Chondrocyte (in vitro differentiated cells): ENCODE data around the gene KIAA1217. TPM values are rescaled to one million over a fixed set of nuclear protein-coding genes. Genes with fewer than 3 reads are reported as not detected.

Source experiments
- DNase-seq: peaks from one replicate; pipeline ENCODE4 v3.0.0; 2021; ENCODE audit warnings: mixed read lengths, low spot score
- H3K27ac Mint-ChIP-seq: one replicate; pipeline ENCODE4 v1.8.0; 2021; ENCODE audit warnings: mild to moderate bottlenecking, moderate library complexity, mixed read lengths; ENCODE audit not compliant: unreplicated experiment
- H3K27me3 Mint-ChIP-seq: 2 replicates; pipeline ENCODE4 v1.8.0; 2021; ENCODE audit warnings: low read depth, mixed read lengths
- H3K36me3 Mint-ChIP-seq: 2 replicates; pipeline ENCODE4 v1.8.0; 2021; ENCODE audit warnings: low read depth, mixed read lengths
- H3K4me1 Mint-ChIP-seq: 2 replicates; pipeline ENCODE4 v1.8.0; 2021; ENCODE audit warnings: low read depth, mild to moderate bottlenecking, mixed read lengths
- H3K4me3 Mint-ChIP-seq: one replicate; pipeline ENCODE4 v1.8.0; 2021; ENCODE audit warnings: mild to moderate bottlenecking, moderate library complexity, mixed read lengths; ENCODE audit not compliant: unreplicated experiment
- H3K9me3 Mint-ChIP-seq: 2 replicates; pipeline ENCODE4 v1.8.0; 2021; ENCODE audit warnings: low read depth, mixed read lengths
- total RNA-seq: library from RNA; stranded (reverse); gene quantifications from 3 replicates; pipeline ENCODE4 v1.2.1, GENCODE V29; 2021
- TF ChIP-seq, protein P1 (sequence below): fragments of 200-600 bp; sonication (generic); IDR thresholded peaks from 2 replicates; pipeline ENCODE4 v1.5.0; 2021; ENCODE audit warnings: antibody characterized with exemption, mild to moderate bottlenecking, moderate library complexity

KIAA1217 gene
- total RNA-seq, 1 donor from 2014 or later = 13.2 TPM

DNA sequence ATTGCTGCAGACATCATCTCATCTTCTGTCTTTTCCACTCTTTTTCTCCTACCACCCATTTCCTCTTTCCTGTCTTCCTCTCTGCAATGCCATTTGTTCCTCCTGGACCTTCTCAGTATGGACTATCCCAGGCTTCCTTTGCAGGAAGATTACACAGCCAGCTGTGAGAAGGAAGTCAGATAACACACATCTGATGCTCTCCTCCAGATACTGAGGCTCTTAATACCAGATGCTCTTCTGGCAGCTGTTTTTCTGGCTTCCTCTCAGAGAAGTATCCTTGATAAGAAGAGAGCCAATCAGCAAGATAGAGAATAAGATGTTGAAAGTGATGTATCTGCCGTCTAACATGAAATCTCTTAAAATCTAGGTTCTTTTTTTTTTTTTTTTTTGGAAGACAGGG is 14.4 kb downstream of the KIAA1217 start:
- H3K4me3 Mint-ChIP-seq = no peak overlapping the region
- no peak for DNase-seq
- TF ChIP-seq, protein P1, sequence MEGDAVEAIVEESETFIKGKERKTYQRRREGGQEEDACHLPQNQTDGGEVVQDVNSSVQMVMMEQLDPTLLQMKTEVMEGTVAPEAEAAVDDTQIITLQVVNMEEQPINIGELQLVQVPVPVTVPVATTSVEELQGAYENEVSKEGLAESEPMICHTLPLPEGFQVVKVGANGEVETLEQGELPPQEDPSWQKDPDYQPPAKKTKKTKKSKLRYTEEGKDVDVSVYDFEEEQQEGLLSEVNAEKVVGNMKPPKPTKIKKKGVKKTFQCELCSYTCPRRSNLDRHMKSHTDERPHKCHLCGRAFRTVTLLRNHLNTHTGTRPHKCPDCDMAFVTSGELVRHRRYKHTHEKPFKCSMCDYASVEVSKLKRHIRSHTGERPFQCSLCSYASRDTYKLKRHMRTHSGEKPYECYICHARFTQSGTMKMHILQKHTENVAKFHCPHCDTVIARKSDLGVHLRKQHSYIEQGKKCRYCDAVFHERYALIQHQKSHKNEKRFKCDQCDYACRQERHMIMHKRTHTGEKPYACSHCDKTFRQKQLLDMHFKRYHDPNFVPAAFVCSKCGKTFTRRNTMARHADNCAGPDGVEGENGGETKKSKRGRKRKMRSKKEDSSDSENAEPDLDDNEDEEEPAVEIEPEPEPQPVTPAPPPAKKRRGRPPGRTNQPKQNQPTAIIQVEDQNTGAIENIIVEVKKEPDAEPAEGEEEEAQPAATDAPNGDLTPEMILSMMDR = no peak

DNA sequence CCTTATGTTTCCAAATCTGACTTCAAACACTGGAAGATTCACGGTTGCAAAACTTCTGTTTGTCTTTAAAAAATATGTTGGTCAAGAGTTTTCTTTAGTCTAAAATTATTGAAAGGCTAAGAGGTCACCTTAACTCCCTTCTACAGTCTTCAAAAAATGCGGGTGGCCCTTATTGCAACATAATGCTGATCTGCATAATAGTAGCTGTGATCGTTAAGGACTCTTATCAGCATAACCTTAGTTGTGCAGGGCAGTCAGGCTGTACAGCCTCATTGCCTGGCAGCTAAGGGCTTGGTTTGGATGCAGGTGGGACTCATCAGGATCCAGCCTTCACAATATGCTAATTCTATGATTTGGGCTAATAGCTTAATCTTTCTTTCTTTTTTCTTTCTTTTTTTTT is 15.0 kb downstream of the KIAA1217 start:
- peaks cover 1% of the 10 kb centered on the region for H3K36me3 Mint-ChIP-seq
- H3K27me3 Mint-ChIP-seq = no peaks in the 10 kb centered on the region
- no peak overlapping the region for H3K4me3 Mint-ChIP-seq
- no peak for DNase-seq
- TF ChIP-seq, protein P1 = no peak
- no peaks in the 10 kb centered on the region for H3K4me1 Mint-ChIP-seq
- H3K9me3 Mint-ChIP-seq = no peaks in the 10 kb centered on the region
- no peak overlapping the region for H3K27ac Mint-ChIP-seq

More for the DNA sequence above, 14.4 kb downstream of the KIAA1217 start:
- Mint-ChIP-seq H3K9me3 (no peaks in the 10 kb centered on the region), H3K36me3 (peaks cover 1% of the 10 kb centered on the region), H3K4me1 (no peaks in the 10 kb centered on the region), H3K27me3 (no peaks in the 10 kb centered on the region), H3K27ac (no peak overlapping the region)

DNA sequence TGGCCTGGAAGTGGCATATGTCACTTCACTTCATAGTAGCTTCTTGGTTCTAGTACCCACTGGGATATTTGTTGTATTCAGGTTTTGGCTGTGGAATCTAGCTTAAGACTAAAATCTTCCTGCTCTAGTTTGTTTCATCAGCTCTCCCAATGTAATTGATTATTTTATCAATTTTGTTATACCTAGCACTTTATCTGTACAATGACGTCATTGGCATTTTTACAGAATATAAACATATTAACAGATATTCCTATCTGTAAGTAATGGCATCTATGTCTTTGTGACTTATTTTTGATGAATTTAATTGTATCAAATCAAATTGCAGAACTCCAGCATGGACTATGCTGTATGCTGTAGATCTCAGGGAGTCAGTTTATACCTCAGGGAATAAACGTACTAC is 19.7 kb downstream of the KIAA1217 start:
- Mint-ChIP-seq H3K27me3 (no peaks in the 10 kb centered on the region), H3K4me1 (no peaks in the 10 kb centered on the region), H3K36me3 (peaks cover 1% of the 10 kb centered on the region), H3K9me3 (no peaks in the 10 kb centered on the region), H3K4me3 (no peak overlapping the region), H3K27ac (no peak overlapping the region)
- TF ChIP-seq, protein P1 = no peak
- DNase-seq = no peak

DNA sequence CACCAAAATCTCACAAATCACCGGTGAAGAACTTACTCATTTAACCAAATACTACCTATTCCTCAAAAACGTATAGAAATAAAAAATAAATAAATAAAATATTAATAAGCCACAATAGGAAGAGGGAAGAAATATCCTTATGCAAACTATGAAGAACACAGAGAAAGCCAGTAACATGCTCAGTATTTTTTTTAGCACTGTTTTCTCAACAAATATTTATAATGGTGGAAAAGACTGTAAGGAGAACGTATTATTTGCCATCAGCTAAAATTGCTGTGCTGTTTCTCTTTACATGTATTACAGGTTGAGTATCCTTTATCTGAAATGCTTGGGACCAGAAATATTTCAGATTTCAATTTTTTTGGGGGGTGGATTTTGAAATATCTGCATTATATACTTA is 21.0 kb downstream of the KIAA1217 start:
- TF ChIP-seq, protein P1 = no peak
- DNase-seq = no peak
- Mint-ChIP-seq H3K27ac (no peak overlapping the region), H3K9me3 (no peaks in the 10 kb centered on the region), H3K36me3 (peaks cover 1% of the 10 kb centered on the region), H3K4me1 (no peaks in the 10 kb centered on the region), H3K4me3 (no peak overlapping the region), H3K27me3 (no peaks in the 10 kb centered on the region)

DNA sequence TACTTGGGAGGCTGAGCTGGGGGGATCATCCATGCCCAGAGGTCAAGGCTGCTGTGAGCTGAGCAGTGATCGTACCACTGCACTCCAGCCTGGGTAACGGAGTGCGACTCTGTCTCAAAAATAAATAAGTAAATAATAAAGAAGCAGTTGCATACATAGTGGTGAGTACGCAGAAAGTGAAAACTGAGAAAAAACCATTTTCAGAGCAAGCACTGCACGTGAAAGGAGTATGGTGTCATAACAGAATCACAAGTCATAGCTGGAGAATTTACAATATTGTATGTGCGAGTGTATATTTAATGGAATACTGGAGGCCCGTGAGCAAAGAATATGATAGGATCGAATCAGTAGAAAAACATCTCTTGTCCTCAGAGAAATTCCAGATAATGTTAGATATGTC is 22.3 kb downstream of the KIAA1217 start:
- no peaks in the 10 kb centered on the region for H3K36me3 Mint-ChIP-seq
- no peak for DNase-seq

More for the DNA sequence above, 22.3 kb downstream of the KIAA1217 start:
- Mint-ChIP-seq H3K27ac (no peak overlapping the region), H3K9me3 (no peaks in the 10 kb centered on the region), H3K27me3 (no peaks in the 10 kb centered on the region), H3K4me3 (no peak overlapping the region), H3K4me1 (no peaks in the 10 kb centered on the region)
- TF ChIP-seq, protein P1 = no peak
